CD4-positive, alpha-beta T cell treated with Interleukin-2 at 100 ng/mL for 4 hours (primary cell): ENCODE data around the gene PARP12.

Experiments used
- DNase-seq: peaks from one replicate; pipeline ENCODE4 v3.0.0-alpha.2; 2020; ENCODE audit warnings: low spot score

The PARP12 gene

DNA sequence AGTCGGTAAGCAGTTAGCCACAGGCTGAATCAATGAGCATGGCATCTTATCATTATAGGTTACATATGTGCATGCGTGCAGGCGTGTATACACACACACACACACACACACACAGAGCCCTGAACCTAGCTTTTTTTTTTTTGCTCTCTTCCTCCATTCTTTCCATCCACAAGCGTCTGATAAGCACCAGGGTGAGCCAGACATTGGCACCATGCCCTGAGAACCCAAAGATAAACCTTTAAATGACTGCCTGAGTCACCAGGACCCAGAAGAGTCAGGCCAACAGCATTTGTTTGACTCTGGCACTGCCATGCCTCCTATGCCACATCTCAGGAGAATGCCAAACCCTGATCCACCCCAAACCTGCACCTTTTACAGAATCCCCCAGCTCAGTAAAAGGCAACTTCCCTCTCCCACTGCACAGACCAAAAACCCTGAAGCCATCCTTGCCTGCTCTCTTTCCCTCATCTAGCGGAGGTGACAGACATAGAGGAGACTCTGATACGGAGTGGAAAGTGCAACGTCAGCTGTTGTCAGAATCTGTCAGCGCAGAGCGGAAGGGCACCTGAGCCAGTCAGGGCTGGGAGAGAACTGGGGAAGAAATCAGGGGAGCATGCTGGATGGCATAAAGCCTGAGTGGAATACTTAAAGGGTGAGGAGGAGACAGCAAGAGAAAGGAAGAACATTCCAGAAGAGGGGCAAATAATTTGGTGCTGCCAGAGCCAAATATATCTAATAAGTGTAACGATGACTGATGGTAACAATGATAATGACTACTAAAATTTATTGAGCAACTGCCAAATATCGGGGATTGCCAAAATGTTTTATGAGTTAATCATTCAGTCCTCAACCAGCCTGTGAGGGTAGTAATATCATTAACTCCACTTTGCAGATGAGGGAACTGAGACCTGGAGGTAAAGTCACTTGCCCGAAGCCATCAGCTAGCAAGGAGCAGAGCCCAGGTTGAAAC, 3.2 kb downstream of the PARP12 start:
- DNase-seq: peak; percentile 70

DNA sequence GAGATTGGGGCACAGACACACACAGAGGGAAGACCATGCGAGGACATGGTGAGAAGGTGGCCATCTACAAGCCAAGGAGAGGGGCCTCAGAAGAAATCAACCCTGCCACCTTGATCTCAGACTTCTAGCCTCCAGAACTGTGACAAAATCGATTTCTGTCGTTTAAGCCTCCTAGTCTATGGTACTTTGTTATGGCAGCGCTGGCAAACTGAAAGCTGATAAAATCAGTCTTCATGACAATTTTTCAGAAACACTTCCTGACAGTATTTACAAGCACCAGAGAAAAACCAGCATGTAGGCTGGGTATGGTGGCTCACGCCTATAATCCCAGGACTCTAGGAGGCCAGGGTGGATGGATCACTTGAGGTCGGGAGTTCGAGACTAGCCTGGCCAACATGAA, 4.2 kb downstream of the PARP12 start:
- no peak for DNase-seq

DNA sequence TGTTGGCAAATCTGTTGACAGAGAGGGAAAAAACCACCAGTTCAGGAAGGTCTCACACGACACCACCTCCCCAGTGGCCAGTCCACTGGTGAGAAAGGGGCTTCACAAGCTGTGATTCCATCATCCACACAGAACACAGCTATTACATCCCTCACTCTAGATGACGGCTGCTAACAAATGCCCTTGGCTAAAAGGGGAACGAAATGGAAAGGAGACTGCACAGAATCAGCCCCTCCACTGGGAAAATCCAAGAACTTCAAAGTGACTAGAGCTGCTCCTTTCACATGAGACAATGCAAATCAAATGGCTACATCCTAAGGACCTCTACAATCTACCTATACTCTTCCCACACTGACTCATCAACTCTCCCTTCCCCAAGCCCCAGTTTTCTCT, 5.6 kb downstream of the PARP12 start:
- no peak for DNase-seq

- no peak for DNase-seq
These were observed 6.2 kb downstream of the PARP12 start for GRCh38 chr7:140056431-140057142.

- no peak for DNase-seq
These were observed 6.9 kb downstream of the PARP12 start for GRCh38 chr7:140055833-140056232.

GRCh38 chr7:140054751-140055150, 8.0 kb downstream of the PARP12 start:
- DNase-seq: no peak

DNA sequence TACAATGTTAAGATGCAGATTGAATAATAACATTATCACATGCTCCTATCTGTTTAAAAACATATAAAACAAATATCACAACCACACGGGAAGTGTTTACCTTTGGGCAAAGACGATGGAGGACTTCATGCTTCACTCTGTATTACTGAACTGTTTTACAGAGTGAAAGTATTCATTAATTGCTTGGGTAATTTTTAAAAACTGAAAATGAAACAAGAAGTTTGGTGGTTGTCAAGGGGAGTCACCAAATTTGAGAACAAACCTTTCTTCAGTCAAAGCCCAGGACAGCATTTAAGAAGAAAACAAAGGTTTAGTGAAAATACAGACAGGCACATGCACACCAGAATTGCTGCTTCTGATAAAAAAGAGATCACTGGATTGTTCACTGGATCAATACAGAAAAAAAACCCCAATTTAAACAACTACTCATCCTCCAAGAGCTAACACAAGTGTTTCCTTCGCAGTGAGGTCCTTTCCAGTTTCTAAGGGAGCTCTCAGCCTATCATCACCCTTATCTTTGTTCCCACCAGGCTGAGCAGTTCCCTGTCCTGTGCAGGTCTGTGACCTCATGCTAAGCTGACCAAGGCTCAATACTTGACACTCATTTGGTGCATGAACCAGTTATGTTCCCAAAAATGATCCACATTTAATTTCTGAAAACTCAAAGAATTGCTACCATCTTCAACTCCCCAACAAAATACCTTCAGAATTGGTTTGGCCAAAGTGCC, 8.8 kb downstream of the PARP12 start:
- no peak for DNase-seq

DNA sequence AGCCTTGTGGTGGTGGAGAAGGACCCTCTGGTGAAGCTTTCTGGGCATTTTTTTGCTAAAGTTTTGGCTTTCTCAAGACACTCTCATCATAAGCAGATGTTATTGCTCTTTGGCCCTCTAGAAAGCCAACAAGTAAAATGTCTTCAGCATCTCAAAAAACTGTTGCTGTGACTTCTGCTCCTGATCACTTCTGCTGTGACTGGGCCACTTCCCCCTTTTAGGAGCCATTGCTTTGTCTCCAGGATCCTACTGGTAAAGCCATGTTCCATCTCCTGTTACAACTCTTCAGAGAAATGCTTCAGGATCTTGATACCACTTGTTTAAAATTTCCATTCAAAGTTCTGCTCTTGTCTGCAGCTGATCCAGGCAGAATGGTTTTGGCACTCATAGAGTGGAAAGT, 10.9 kb downstream of the PARP12 start:
- DNase-seq: no peak

GRCh38 chr7:140050100-140050499, 12.7 kb downstream of the PARP12 start:
- DNase-seq: no peak

DNA sequence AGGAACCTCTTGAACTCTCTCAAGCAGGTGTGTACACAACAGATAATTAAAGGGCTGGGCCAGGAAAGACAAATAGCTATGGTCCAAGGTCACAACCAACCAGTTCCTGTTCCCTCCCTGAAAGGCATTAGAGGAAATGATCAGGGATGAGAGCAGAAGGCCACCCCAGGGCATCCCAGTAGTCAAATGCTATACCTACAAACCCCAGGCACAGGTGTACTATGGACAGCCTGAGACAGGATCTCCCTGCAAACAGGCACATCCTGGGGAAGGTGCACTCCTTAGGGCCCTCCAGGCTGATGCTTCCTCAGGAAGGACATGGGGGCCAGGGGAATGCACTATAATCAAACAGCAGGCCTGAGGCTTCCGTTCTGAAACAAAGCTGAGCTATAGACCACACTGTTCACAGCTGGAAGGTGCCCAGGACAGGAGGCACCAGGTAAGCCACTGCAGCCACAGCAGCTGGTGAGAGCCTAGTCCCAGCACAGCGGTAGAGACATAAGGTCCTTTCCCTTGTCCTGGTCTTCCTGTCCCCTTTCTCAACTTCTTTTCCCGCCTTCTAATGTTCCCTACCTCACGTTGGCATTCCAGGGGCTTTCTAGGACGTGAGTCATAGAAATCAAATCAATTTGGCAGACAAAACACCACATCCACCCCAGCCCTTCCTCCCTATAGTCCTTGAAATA, 13.3 kb downstream of the PARP12 start:
- no peak for DNase-seq

DNA sequence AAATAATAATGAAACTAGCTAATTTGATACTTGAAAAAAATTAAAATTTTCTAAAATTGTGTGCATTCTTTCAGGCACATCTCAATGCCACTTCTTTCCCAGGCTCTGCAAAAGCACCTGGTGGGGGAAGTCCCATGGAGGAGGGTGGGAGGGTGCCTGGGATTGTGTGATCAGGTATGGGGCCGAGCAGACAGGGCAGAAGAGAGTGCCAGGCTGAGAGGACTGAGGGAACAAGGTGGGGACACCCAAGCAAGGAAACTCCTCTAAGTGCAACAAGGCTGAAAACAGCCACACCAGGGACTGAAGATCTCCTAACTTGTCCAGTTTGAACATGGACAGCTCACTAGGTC, 13.8 kb downstream of the PARP12 start:
- DNase-seq: no peak

GRCh38 chr7:140048138-140048537, 14.6 kb downstream of the PARP12 start:
- DNase-seq: no peak

GRCh38 chr7:140047197-140047596, 15.6 kb downstream of the PARP12 start:
- DNase-seq: no peak

- DNase-seq: no peak
These were observed 17.1 kb downstream of the PARP12 start for GRCh38 chr7:140045697-140046096.

DNA sequence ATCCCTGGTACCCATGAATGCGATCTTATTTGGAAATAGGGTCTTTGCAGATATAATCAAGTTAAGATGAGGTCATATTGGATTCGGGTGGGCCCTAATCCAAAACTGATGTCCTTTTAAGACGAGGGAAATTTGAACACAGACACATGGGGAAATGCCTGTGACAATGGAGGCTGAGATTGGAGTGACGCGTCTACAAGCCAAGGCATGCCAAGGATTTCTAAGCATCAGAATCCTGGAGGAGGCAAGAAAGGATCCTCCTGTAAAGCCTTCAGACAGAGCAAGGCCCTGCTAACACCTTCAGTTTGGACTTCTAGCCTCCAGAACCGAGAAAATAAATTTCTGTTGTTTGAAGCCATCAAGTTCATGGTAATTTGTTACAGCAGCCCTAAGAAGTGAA, 18.5 kb downstream of the PARP12 start:
- no peak for DNase-seq

DNA sequence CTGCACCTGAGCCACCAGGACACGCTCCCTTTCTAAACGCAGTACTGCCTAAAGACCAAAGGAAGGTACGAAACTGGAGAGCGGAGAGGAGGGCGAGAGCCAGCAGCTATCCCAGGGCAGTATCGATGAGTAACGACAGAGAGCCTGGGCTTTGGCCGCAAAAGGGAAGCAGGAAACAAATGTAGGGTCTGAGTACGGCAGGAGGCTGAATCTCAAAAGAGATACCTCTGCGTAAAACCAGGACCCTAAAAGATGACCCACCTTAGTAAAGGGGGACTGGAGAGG, 20.4 kb downstream of the PARP12 start:
- no peak for DNase-seq

DNA sequence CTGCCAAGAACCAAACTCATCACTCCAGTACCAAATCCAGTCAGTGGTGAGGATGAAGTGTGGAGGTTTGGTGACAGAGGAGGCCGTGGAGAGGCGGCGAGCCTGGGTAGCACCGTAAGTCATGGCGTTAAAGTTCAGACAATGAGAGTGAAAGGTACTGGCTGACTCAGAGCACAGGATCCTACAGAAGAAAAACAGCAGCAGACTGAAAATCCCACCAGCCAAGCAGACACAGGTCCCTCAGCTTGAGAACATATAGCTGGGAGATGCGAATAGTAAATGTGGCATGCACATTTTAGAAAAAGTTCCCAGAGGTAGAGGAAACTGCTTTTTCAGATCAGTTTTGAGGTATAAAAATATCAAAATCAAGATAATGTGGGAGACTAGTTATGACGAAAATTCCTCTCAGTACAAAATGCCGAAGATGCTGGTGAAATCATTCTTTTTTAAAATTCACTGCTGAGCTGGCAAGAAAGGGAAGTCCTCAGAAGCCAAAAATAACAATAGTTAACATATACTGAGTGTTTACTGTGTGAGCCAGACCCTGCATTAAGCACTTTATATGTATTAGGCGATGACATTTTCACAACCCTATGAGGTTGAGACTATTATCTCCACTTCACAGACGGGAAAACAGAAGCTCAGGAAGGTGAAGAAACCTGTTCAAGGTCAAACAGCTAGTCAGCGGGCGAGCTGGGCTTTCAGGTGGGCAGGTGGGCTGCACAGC, 20.9 kb downstream of the PARP12 start:
- no peak for DNase-seq

- no peak for DNase-seq
These were observed 22.9 kb downstream of the PARP12 start for GRCh38 chr7:140039896-140040295.

- DNase-seq: no peak
These were observed 23.7 kb downstream of the PARP12 start for GRCh38 chr7:140039066-140039465.

GRCh38 chr7:140036224-140036962, 26.4 kb downstream of the PARP12 start:
- DNase-seq: peak; percentile 29
